Mucosa of descending colon (tissue), 3 donors: ENCODE results near the gene TBL1XR1. TPM values are rescaled to one million over a fixed set of nuclear protein-coding genes. Genes with fewer than 3 reads are reported as not detected.

ENCODE experiments used
- ATAC-seq: fragments of 200-7000 bp; cut with Tn5 transposase; one replicate; pipeline ENCODE4 v1.9.1; 2020; ENCODE audit warnings: mild to moderate bottlenecking, moderate library complexity
- DNase-seq, 3 donors: peaks; one replicate each; pipeline ENCODE4 v3.0.0-alpha.2; 2020
- H3K36me3 ChIP-seq: fragments of 200-600 bp; one replicate; pipeline ENCODE4 v1.8.0; 2021; ENCODE audit warnings: low read depth, mild to moderate bottlenecking
- H3K4me1 ChIP-seq: fragments of 200-600 bp; one replicate; pipeline ENCODE4 v1.8.0; 2021; ENCODE audit warnings: low read depth, mild to moderate bottlenecking
- H3K4me3 ChIP-seq: fragments of 200-600 bp; one replicate; pipeline ENCODE4 v1.8.0; 2021; ENCODE audit warnings: mild to moderate bottlenecking
- H3K9me3 ChIP-seq: fragments of 200-600 bp; one replicate; pipeline ENCODE4 v1.8.0; 2021; ENCODE audit warnings: mild to moderate bottlenecking
- CTCF ChIP-seq: fragments of 200-600 bp; IDR thresholded peaks from one replicate; pipeline ENCODE4 v1.8.0; 2022; ENCODE audit warnings: antibody characterized with exemption, mild to moderate bottlenecking
- intact Hi-C, 2 donors: fragments of 100-400 bp; cut with DNase I in 1 of 2; cut with micrococcal nuclease in 1 of 2; formaldehyde crosslinking; loops; one replicate each; pipeline versions ENCODE4 v1.11.0 to v1.11.1; 2022; cut with DNase I, micrococcal nuclease
- total RNA-seq, 3 donors: library from RNA; stranded (reverse); fragmentation: NEBNext Ultra II Directional in 2 of 3; extraction: Animal tissue kit (Norgen Biotek cat#: 25700) in 2 of 3; gene quantifications; one replicate each; pipeline versions ENCODE4 v1.2.1 to v1.2.4, GENCODE V29; 2021 to 2023
- donor health status: DM: no; HTN: no; CAD: no; lungs with moderate emphysema.
- donor health status: DM: no; HTN: no; CAD: no.
- donor health status: DM: no; HTN: yes; CAD: no.

The TBL1XR1 gene
- total RNA-seq, 3 donors from 2014 or later, result 175 to 200 (median 178) TPM

GRCh38 chr3:177104299-177104992 lies 92.8 kb downstream of the TBL1XR1 start:
- TF ChIP-seq CTCF, result no peak
- H3K36me3 ChIP-seq, result no peaks in the 10 kb centered on the region
- no peaks in the 10 kb centered on the region for H3K9me3 ChIP-seq
- no peak for DNase-seq
- intact Hi-C loops, result no loop called here
- no peak for ATAC-seq
- no peak overlapping the region for H3K4me3 ChIP-seq
- H3K4me1 ChIP-seq, result peaks cover 15% of the 10 kb centered on the region

- peaks cover 11% of the 10 kb centered on the region for H3K4me1 ChIP-seq
- no peaks in the 10 kb centered on the region for H3K9me3 ChIP-seq
- intact Hi-C loops, result no loop called here
- no peaks in the 10 kb centered on the region for H3K36me3 ChIP-seq
- DNase-seq (no peak), ATAC-seq (no peak)
- no peak overlapping the region for H3K4me3 ChIP-seq
- no peak for TF ChIP-seq CTCF
Observed at GRCh38 chr3:177102553-177102952, 94.7 kb downstream of the TBL1XR1 start.

GRCh38 chr3:177098551-177098950 lies 98.7 kb downstream of the TBL1XR1 start:
- no peaks in the 10 kb centered on the region for H3K9me3 ChIP-seq
- H3K36me3 ChIP-seq, result no peaks in the 10 kb centered on the region
- no peaks in the 10 kb centered on the region for H3K4me1 ChIP-seq
- intact Hi-C loops, result no loop called here
- no peak for DNase-seq
- no peak for ATAC-seq
- no peak for TF ChIP-seq CTCF
- H3K4me3 ChIP-seq, result no peak overlapping the region

- intact Hi-C loops, result no loop called here
- no peak for ATAC-seq
- no peaks in the 10 kb centered on the region for H3K9me3 ChIP-seq
- DNase-seq, result no peak
- no peak overlapping the region for H3K4me3 ChIP-seq
- TF ChIP-seq CTCF, result no peak
- H3K36me3 ChIP-seq, result no peaks in the 10 kb centered on the region
- H3K4me1 ChIP-seq, result no peaks in the 10 kb centered on the region
Observed at GRCh38 chr3:177096615-177097014, 100.7 kb downstream of the TBL1XR1 start.

GRCh38 chr3:177093966-177094365 lies 103.3 kb downstream of the TBL1XR1 start:
- no peaks in the 10 kb centered on the region for H3K9me3 ChIP-seq
- intact Hi-C loops, result no loop called here
- DNase-seq (no peak), ATAC-seq (no peak)
- TF ChIP-seq CTCF, result no peak
- no peaks in the 10 kb centered on the region for H3K4me1 ChIP-seq
- no peak overlapping the region for H3K4me3 ChIP-seq
- no peaks in the 10 kb centered on the region for H3K36me3 ChIP-seq

GRCh38 chr3:177089901-177090300 lies 107.4 kb downstream of the TBL1XR1 start:
- intact Hi-C loops, result no loop called here
- Histone ChIP-seq H3K36me3 (no peaks in the 10 kb centered on the region), H3K4me3 (no peak overlapping the region), H3K9me3 (no peaks in the 10 kb centered on the region), H3K4me1 (no peaks in the 10 kb centered on the region)
- ATAC-seq, result no peak
- no peak for TF ChIP-seq CTCF
- DNase-seq, result no peak
